Glutamatergic neuron (in vitro differentiated cells): ENCODE measurements around the gene CAP2. TPM values are rescaled to one million over a fixed set of nuclear protein-coding genes. Genes with fewer than 3 reads are reported as not detected.
"Not testable (repeated sequence)": the region's sequence is repeated elsewhere in the genome, so short reads cannot be mapped to it uniquely, and the experiment has no call there.

Source experiments
- DNase-seq: peaks from one replicate; pipeline ENCODE4 v3.0.0; 2022
- H3K27ac Mint-ChIP-seq: one replicate; pipeline ENCODE4 v1.8.0; 2020; ENCODE audit warnings: mild to moderate bottlenecking, mixed read lengths, inconsistent platforms; ENCODE audit not compliant: unreplicated experiment
- H3K27me3 Mint-ChIP-seq: one replicate; pipeline ENCODE4 v1.8.0; 2020; ENCODE audit warnings: mild to moderate bottlenecking, moderate library complexity, mixed read lengths, inconsistent platforms; ENCODE audit not compliant: unreplicated experiment
- H3K36me3 Mint-ChIP-seq: one replicate; pipeline ENCODE4 v1.8.0; 2020; ENCODE audit warnings: mild to moderate bottlenecking, mixed read lengths, inconsistent platforms; ENCODE audit not compliant: unreplicated experiment
- H3K4me1 Mint-ChIP-seq: one replicate; pipeline ENCODE4 v1.8.0; 2020; ENCODE audit warnings: mild to moderate bottlenecking, low read depth, mixed read lengths, inconsistent platforms; ENCODE audit not compliant: unreplicated experiment
- H3K4me3 Mint-ChIP-seq: one replicate; pipeline ENCODE4 v1.8.0; 2020; ENCODE audit warnings: mild to moderate bottlenecking, mixed read lengths, inconsistent platforms; ENCODE audit not compliant: unreplicated experiment
- H3K9me3 Mint-ChIP-seq: one replicate; pipeline ENCODE4 v1.8.0; 2020; ENCODE audit warnings: mild to moderate bottlenecking, moderate library complexity, mixed read lengths, inconsistent platforms; ENCODE audit not compliant: unreplicated experiment
- CTCF ChIP-seq: fragments of 200-600 bp; sonication (generic); IDR thresholded peaks from one replicate; pipeline ENCODE4 v1.5.0; 2021; ENCODE audit not compliant: partially characterized antibody, unreplicated experiment
- total RNA-seq: library from RNA; stranded (reverse); fragmentation: NEBNext Ultra II Directional; extraction: Animal tissue kit (Norgen Biotek cat#: 25700); gene quantifications from one replicate; pipeline ENCODE4 v1.2.1, GENCODE V29; 2021; ENCODE audit not compliant: unreplicated experiment

The CAP2 gene
- total RNA-seq, 1 donor from 2014 or later: 24.4 TPM

- DNase-seq: peak; percentile 32
- Mint-ChIP-seq H3K36me3 (no peaks in the 10 kb centered on the region), H3K27ac (no peak overlapping the region), H3K27me3 (no peaks in the 10 kb centered on the region), H3K4me1 (peaks cover 16% of the 10 kb centered on the region), H3K4me3 (no peak overlapping the region), H3K9me3 (no peaks in the 10 kb centered on the region)
- no peak for TF ChIP-seq CTCF
Observed at GRCh38 chr6:17421406-17421805, 28.0 kb downstream of the CAP2 start.

- Mint-ChIP-seq H3K9me3 (no peaks in the 10 kb centered on the region), H3K4me1 (peaks cover 11% of the 10 kb centered on the region), H3K27me3 (no peaks in the 10 kb centered on the region), H3K27ac (no peak overlapping the region), H3K4me3 (no peak overlapping the region), H3K36me3 (peaks cover 5% of the 10 kb centered on the region)
- TF ChIP-seq CTCF: no peak
- no peak for DNase-seq
Observed at GRCh38 chr6:17423026-17423425, 29.6 kb downstream of the CAP2 start.

- no peak for DNase-seq
- Mint-ChIP-seq H3K9me3 (no peaks in the 10 kb centered on the region), H3K4me1 (peaks cover 2% of the 10 kb centered on the region), H3K36me3 (peaks cover 5% of the 10 kb centered on the region), H3K27me3 (no peaks in the 10 kb centered on the region), H3K27ac (no peak overlapping the region), H3K4me3 (no peak overlapping the region)
- TF ChIP-seq CTCF: no peak
Observed at GRCh38 chr6:17427062-17427461, 33.7 kb downstream of the CAP2 start.

- H3K4me1 Mint-ChIP-seq: peaks cover 2% of the 10 kb centered on the region
- no peak overlapping the region for H3K4me3 Mint-ChIP-seq
- H3K27ac Mint-ChIP-seq: no peak overlapping the region
- no peaks in the 10 kb centered on the region for H3K9me3 Mint-ChIP-seq
- peaks cover 5% of the 10 kb centered on the region for H3K36me3 Mint-ChIP-seq
- TF ChIP-seq CTCF: no peak
- DNase-seq: no peak
- peaks cover under 1% of the 10 kb centered on the region for H3K27me3 Mint-ChIP-seq
Observed at GRCh38 chr6:17427617-17428016, 34.2 kb downstream of the CAP2 start.

- H3K27ac Mint-ChIP-seq, H3K9me3 Mint-ChIP-seq, H3K4me3 Mint-ChIP-seq, H3K4me1 Mint-ChIP-seq, DNase-seq, H3K27me3 Mint-ChIP-seq, H3K36me3 Mint-ChIP-seq: not testable (repeated sequence)
Observed at GRCh38 chr6:17428595-17429120, 35.3 kb downstream of the CAP2 start.
